OCI-LY7 (cell line): Measurements from ENCODE around the gene CWC22. TPM values are rescaled to one million over a fixed set of nuclear protein-coding genes. Genes with fewer than 3 reads are reported as not detected.
"Not testable (repeated sequence)": the region's sequence is repeated elsewhere in the genome, so short reads cannot be mapped to it uniquely, and the experiment has no call there.

Source experiments
- BruUV-seq: library from RNA; stranded (reverse); fragments of 400-500 nt; replicated peaks from 2 replicates; lab custom pipeline; 2021; lab: Mats Ljungman, UMichigan
- CTCF ChIA-PET: fragments of 300-600 bp; sonication (Branson Sonifier 250); formaldehyde crosslinking; loops from one replicate; lab custom pipeline; 2022; ENCODE audit warnings: antibody characterized with exemption; ENCODE audit not compliant: unreplicated experiment; lab: Charles Lee
- POLR2A ChIA-PET: fragments of 300-600 bp; sonication (Branson Sonifier 250); formaldehyde crosslinking; loops from one replicate; lab custom pipeline; 2022; ENCODE audit warnings: antibody characterized with exemption; lab: Charles Lee
- DNase-seq: peaks from one replicate; pipeline ENCODE4 v3.0.0-alpha.2; 2015; ENCODE audit warnings: low spot score
- H2AFZ ChIP-seq: fragments of 200-600 bp; sonication (generic), shearing (Covaris generic); 2 replicates; pipeline ENCODE4 v1.6.1; 2014; ENCODE audit warnings: mild to moderate bottlenecking, antibody characterized with exemption, low read length, moderate library complexity
- H3K27ac ChIP-seq: fragments of 200-600 bp; sonication (generic); 2 replicates; pipeline ENCODE4 v1.5.1; 2014; ENCODE audit warnings: mixed run types, low read depth, mild to moderate bottlenecking, moderate library complexity, low read length, inconsistent platforms; ENCODE audit not compliant: poor library complexity, severe bottlenecking
- H3K36me3 ChIP-seq: fragments of 200-600 bp; sonication (generic); 2 replicates; pipeline ENCODE4 v1.6.1; 2014; ENCODE audit warnings: mild to moderate bottlenecking, antibody characterized with exemption, low read length, moderate library complexity, mixed read lengths; ENCODE audit not compliant: insufficient read depth
- H3K4me1 ChIP-seq: fragments of 200-600 bp; sonication (generic); 2 replicates; pipeline ENCODE4 v1.5.1; 2014; ENCODE audit warnings: mild to moderate bottlenecking, low read length; ENCODE audit not compliant: insufficient read depth, poor library complexity, severe bottlenecking
- H3K4me2 ChIP-seq: fragments of 200-600 bp; sonication (generic); 2 replicates; pipeline ENCODE4 v1.6.1; 2014; ENCODE audit warnings: mild to moderate bottlenecking, low read length
- H3K4me3 ChIP-seq: fragments of 200-600 bp; sonication (generic); 2 replicates; pipeline ENCODE4 v1.5.1; 2014; ENCODE audit warnings: mild to moderate bottlenecking, low read depth, low read length; ENCODE audit not compliant: poor library complexity, severe bottlenecking
- H3K79me2 ChIP-seq: fragments of 200-600 bp; sonication (generic); 2 replicates; pipeline ENCODE4 v1.6.1; 2016; ENCODE audit warnings: low read depth, mild to moderate bottlenecking, low read length, moderate library complexity, mixed read lengths; ENCODE audit not compliant: insufficient read depth
- H3K9me2 ChIP-seq: fragments of 200-600 bp; sonication (generic); 2 replicates; pipeline ENCODE4 v1.6.1; 2016; ENCODE audit warnings: mild to moderate bottlenecking, low read length, mixed read lengths; ENCODE audit not compliant: insufficient read depth
- H3K9me3 ChIP-seq: fragments of 200-600 bp; sonication (generic); 2 replicates; pipeline ENCODE4 v1.6.1; 2014; ENCODE audit warnings: mild to moderate bottlenecking, mixed run types, low read length, mixed read lengths
- H4K20me1 ChIP-seq: fragments of 200-600 bp; sonication (generic); 2 replicates; pipeline ENCODE4 v1.6.1; 2014; ENCODE audit warnings: mild to moderate bottlenecking, antibody characterized with exemption, low read length, moderate library complexity, mixed read lengths; ENCODE audit not compliant: insufficient read depth
- CTCF ChIP-seq: fragments of 200-600 bp; sonication (generic); conservative IDR thresholded peaks from 2 replicates; pipeline ENCODE4 v1.5.1; 2014; ENCODE audit warnings: mild to moderate bottlenecking, antibody characterized with exemption, low read length, moderate library complexity, mixed read lengths
- EZH2phosphoT487 ChIP-seq: fragments of 200-600 bp; sonication (generic); IDR thresholded peaks from 2 replicates; pipeline ENCODE4 v1.6.1; 2018; ENCODE audit warnings: low read depth, borderline replicate concordance, mild to moderate bottlenecking, mixed run types, antibody characterized with exemption, low read length, moderate library complexity, mixed read lengths
- intact Hi-C: fragments of 100-400 bp; cut with micrococcal nuclease; formaldehyde crosslinking; loops from one replicate; pipeline ENCODE4 v1.10.0; 2022; ENCODE audit not compliant: unreplicated experiment
- total RNA-seq, 2 experiments: library from RNA; depleted of rRNA in 1 of 2; stranded (reverse); fragments of >200 nt in 1 of 2; shearing (Covaris generic) in 1 of 2; gene quantifications; 2 replicates each; pipeline ENCODE4 v1.2.3, GENCODE V29; 2014 to 2022

The CWC22 gene
- total RNA-seq, 2 experiments from 2014 or later: 11.6 to 20.0 TPM

DNA sequence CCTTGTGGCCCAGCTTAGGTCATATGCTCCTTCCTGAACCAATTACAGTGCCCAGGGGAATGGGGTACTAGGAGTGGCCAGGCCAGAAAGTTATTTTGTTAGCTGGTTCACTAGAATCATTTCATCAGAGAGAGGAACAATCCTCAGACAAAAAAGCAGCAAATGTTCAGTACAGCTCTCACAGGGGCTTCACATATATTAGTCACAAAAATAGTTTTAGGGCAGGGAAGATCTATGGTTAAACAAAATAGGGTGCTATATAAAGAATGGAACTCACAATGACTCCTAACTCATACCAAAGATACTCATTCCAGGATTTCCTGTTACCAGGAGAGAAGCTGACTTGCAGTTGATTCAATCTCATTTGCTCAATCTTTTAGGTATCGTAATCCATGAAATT lies 71.0 kb downstream of the CWC22 start:
- Histone ChIP-seq H2AFZ (peak overlapping the region; percentile 2; the same call in 1 of the 2 replicates), H3K79me2 (no peaks in the 10 kb centered on the region), H3K4me1 (peaks cover 29% of the 10 kb centered on the region), H3K4me3 (no peak overlapping the region), H3K36me3 (no peaks in the 10 kb centered on the region; the same call in 1 of the 2 replicates), H3K27ac (no peak overlapping the region), H3K9me3 (no peaks in the 10 kb centered on the region; the same call in 1 of the 2 replicates), H4K20me1 (no peaks in the 10 kb centered on the region), H3K4me2 (no peak overlapping the region), H3K9me2 (no peaks in the 10 kb centered on the region)
- ChIA-PET POLR2A (interaction anchor here (0.7 to 2.6 kb wide), 16 partner anchors 8 to 879 kb away, joined by 3 to 14 read pairs (median 4); no protein-coding TSS in a partner anchor), CTCF (interaction anchor here (0.6 to 0.9 kb wide), 3 partner anchors 9 to 153 kb away, joined by 3 read pairs; no protein-coding TSS in a partner anchor)
- intact Hi-C loops: loop anchor here (1.0 to 10.0 kb wide), 4 partner anchors 94 to 514 kb away; no protein-coding TSS in a partner anchor
- TF ChIP-seq EZH2phosphoT487 (no peak), CTCF (no peak)
- DNase-seq: no peak
- BruUV-seq: no TSS peak

- Histone ChIP-seq H3K9me3 (peaks cover 5% of the 10 kb centered on the region; the same call in 1 of the 2 replicates), H3K79me2 (no peaks in the 10 kb centered on the region), H3K4me3 (no peak overlapping the region), H3K9me2 (no peaks in the 10 kb centered on the region), H2AFZ (no peak overlapping the region), H4K20me1 (no peaks in the 10 kb centered on the region), H3K36me3 (no peaks in the 10 kb centered on the region; the same call in 1 of the 2 replicates), H3K4me1 (peaks cover 25% of the 10 kb centered on the region), H3K27ac (no peak overlapping the region), H3K4me2 (no peak overlapping the region)
- POLR2A ChIA-PET: interaction anchor here (0.6 to 1.2 kb wide), 2 partner anchors 14 to 123 kb away, joined by 3 to 4 read pairs; no protein-coding TSS in a partner anchor
- intact Hi-C loops: loop anchor here (10.0 kb wide), 1 partner anchor 178 kb away; no protein-coding TSS in a partner anchor
- TF ChIP-seq EZH2phosphoT487: no peak
- no peak for TF ChIP-seq CTCF
- CTCF ChIA-PET: no interaction called here
- DNase-seq: no peak
- no TSS peak for BruUV-seq
Observed at GRCh38 chr2:179932786-179933185, 74.3 kb downstream of the CWC22 start.

GRCh38 chr2:179931502-179931901 lies 75.6 kb downstream of the CWC22 start:
- H3K9me2 ChIP-seq: no peaks in the 10 kb centered on the region
- no peak for DNase-seq
- no TSS peak for BruUV-seq
- H3K4me1 ChIP-seq: peaks cover 24% of the 10 kb centered on the region
- H2AFZ ChIP-seq: no peak overlapping the region
- no peak overlapping the region for H3K4me2 ChIP-seq
- H3K4me3 ChIP-seq: no peak overlapping the region
- H4K20me1 ChIP-seq: no peaks in the 10 kb centered on the region
- intact Hi-C loops: loop anchor here (10.0 kb wide), 1 partner anchor 177 kb away; no protein-coding TSS in a partner anchor
- H3K9me3 ChIP-seq: peaks cover 12% of the 10 kb centered on the region; the same call in 1 of the 2 replicates
- CTCF ChIA-PET: no interaction called here
- H3K36me3 ChIP-seq: no peaks in the 10 kb centered on the region; the same call in 1 of the 2 replicates
- H3K79me2 ChIP-seq: no peaks in the 10 kb centered on the region
- POLR2A ChIA-PET: interaction anchor here (0.5 to 1.2 kb wide), 3 partner anchors 31 to 480 kb away, joined by 3 to 9 read pairs (median 4); no protein-coding TSS in a partner anchor
- no peak for TF ChIP-seq CTCF
- no peak for TF ChIP-seq EZH2phosphoT487
- no peak overlapping the region for H3K27ac ChIP-seq

GRCh38 chr2:179929997-179930396 lies 77.1 kb downstream of the CWC22 start:
- H3K4me2 ChIP-seq, DNase-seq, CTCF ChIA-PET, BruUV-seq, H4K20me1 ChIP-seq, H3K4me3 ChIP-seq, H3K4me1 ChIP-seq, H2AFZ ChIP-seq, H3K79me2 ChIP-seq, H3K36me3 ChIP-seq, H3K27ac ChIP-seq, H3K9me2 ChIP-seq: not testable (repeated sequence)
- POLR2A ChIA-PET: interaction anchor here (0.6 kb wide), 1 partner anchor 172 kb away, joined by 4 read pairs; no protein-coding TSS in a partner anchor
- peaks cover 26% of the 10 kb centered on the region; the same call in 1 of the 2 replicates for H3K9me3 ChIP-seq
- intact Hi-C loops: loop anchor here (10.0 kb wide), 1 partner anchor 175 kb away; no protein-coding TSS in a partner anchor
